Omental fat pad (tissue), 4 donors: Measurements from ENCODE around the gene ACVR1. TPM values are rescaled to one million over a fixed set of nuclear protein-coding genes. Genes with fewer than 3 reads are reported as not detected.
"Not testable (repeated sequence)": the region's sequence is repeated elsewhere in the genome, so short reads cannot be mapped to it uniquely, and the experiment has no call there.

ENCODE experiments used
- ATAC-seq: fragments of 150-250 bp; one replicate; pipeline ENCODE4 v1.9.1; 2016; ENCODE audit warnings: mild to moderate bottlenecking, moderate library complexity; ENCODE audit not compliant: low FRiP score
- DNase-seq: peaks from one replicate; pipeline ENCODE4 v3.0.0-alpha.2; 2019; ENCODE audit warnings: low spot score
- CTCF ChIP-seq, 3 donors: fragments of 450-650 bp; IDR thresholded peaks; one replicate each; pipeline ENCODE4 v1.5.1; 2016 to 2017; ENCODE audit warnings: antibody characterized with exemption in 3 of 3, mild to moderate bottlenecking in 3 of 3, moderate library complexity in 2 of 3
- total RNA-seq, 4 donors: library from RNA; depleted of rRNA; stranded (reverse); fragments of >200 nt; gene quantifications; one replicate each; pipeline ENCODE4 v1.1.0, GENCODE V29; 2016

The ACVR1 gene
- total RNA-seq, 4 donors from 2014 or later: 22.7 to 37.7 (median 28.2) TPM

- DNase-seq (no peak), ATAC-seq (no peak)
- no peak for TF ChIP-seq CTCF (IDR thresholded peaks at IDR 0.05)
Measured at GRCh38 chr2:157833721-157834120, 42.4 kb downstream of the ACVR1 start.

- ATAC-seq (peak; percentile 61), DNase-seq (no peak)
- TF ChIP-seq CTCF (IDR thresholded peaks at IDR 0.05): no peak
Measured at GRCh38 chr2:157831573-157832315, 44.4 kb downstream of the ACVR1 start.

- TF ChIP-seq CTCF (IDR thresholded peaks at IDR 0.05): no peak
- peak; percentile 36 for DNase-seq
- ATAC-seq: peak; percentile 86
Measured at GRCh38 chr2:157830696-157831570, 45.2 kb downstream of the ACVR1 start.

- no peak for ATAC-seq
- TF ChIP-seq CTCF (IDR thresholded peaks at IDR 0.05): no peak
- no peak for DNase-seq
Measured at GRCh38 chr2:157830266-157830665, 45.9 kb downstream of the ACVR1 start.

- ATAC-seq: no peak
- DNase-seq: no peak
- no peak for TF ChIP-seq CTCF (IDR thresholded peaks at IDR 0.05)
Measured at GRCh38 chr2:157827377-157827776, 48.8 kb downstream of the ACVR1 start.

GRCh38 chr2:157826644-157827043 lies 49.5 kb downstream of the ACVR1 start:
- not testable (repeated sequence) for DNase-seq, ATAC-seq

GRCh38 chr2:157825885-157826284 lies 50.2 kb downstream of the ACVR1 start:
- no peak for DNase-seq
- ATAC-seq: peak; percentile 23
- no peak for TF ChIP-seq CTCF (IDR thresholded peaks at IDR 0.05)
